Stimulated activated naive CD4-positive, alpha-beta T cell treated with Interleukin-2 at 50 U/mL for 16 hours (primary cell): ENCODE data around the gene ANXA3.
"Not testable (repeated sequence)": the region's sequence is repeated elsewhere in the genome, so short reads cannot be mapped to it uniquely, and the experiment has no call there.

Experiments
- DNase-seq: peaks from one replicate; lab custom pipeline; 2025; lab: John Stamatoyannopoulos, UW

The ANXA3 gene

DNA sequence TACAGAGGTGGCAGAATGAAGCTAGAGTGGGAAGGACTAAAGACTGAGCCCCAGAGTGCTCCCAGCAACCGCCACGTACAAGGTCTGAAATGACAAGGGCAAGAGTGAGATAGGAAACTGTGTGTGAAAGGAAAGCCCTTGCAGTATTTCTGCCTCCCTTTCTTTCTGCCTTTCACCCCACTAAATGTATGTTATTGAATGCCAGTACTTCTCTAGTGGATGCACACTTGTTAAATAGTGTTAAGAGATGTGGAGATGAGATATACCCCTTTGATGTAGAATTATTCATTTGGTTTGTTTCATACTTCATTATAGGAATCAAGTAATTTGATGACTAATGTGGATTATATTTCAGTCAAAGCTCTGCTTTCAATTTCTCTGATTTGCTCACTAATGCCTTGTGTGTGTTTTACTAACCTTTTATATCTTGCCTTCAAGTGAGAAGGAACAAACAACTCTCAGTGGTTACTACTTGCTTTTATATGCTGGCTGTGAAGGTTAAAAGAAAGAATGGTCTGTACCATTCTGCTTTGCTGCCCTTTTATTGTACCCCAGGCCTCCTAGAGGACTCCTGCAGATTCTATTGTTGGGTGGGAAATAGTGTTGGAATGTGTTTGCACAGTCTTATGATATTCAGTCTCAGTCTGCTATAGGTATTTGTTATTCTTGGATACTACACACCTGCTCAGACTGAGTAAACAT lies 8.0 kb upstream of the ANXA3 start:
- no peak for DNase-seq

DNA sequence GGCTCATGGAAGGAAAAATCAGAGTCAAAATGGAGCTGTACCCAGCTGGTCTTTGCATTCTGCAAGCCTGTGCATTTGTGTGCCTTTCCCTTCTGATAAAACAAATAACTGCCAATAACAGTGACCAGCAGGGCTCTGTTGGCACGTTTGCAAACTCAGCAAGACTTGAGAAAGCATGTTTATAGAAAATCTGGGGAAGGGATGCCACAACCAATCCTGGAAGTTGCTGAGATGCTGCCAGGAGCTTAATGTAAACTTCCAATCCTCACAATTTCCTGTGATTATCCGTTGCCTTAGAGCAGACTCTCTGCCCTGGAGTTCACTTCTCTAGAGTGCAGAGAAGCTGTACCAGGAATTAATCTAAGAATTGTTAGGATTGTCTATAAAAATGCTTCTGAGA lies 6.9 kb upstream of the ANXA3 start:
- no peak for DNase-seq

- no peak for DNase-seq
These were observed 6.0 kb upstream of the ANXA3 start for GRCh38 chr4:78545275-78546246.

DNA sequence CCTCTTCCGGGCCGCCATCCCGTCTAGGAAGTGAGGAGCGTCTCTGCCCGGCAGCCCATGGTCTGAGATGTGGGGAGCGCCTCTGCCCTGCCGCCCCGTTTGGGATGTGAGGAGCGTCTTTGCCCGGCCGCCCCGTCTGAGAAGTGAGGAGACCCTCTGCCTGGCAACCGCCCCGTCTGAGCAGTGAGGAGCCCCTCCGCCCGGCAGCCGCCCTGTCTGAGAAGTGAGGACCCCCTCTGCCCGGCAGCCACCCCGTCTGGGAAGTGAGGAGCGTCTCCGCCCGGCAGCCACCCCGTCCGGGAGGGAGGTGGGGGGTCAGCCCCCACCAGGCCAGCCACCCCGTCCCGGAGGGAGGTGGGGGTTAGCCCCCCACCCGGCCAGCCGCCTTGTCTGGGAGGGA lies 3.7 kb upstream of the ANXA3 start:
- not testable (repeated sequence) for DNase-seq

GRCh38 chr4:78548889-78549288 lies 2.7 kb upstream of the ANXA3 start:
- not testable (repeated sequence) for DNase-seq

- DNase-seq = no peak
These were observed 946 bp downstream of the ANXA3 start for GRCh38 chr4:78552389-78553042.

GRCh38 chr4:78553043-78553396 lies 1.4 kb downstream of the ANXA3 start:
- DNase-seq = no peak

GRCh38 chr4:78553529-78554060 lies 2.0 kb downstream of the ANXA3 start:
- no peak for DNase-seq

GRCh38 chr4:78556665-78557064 lies 5.1 kb downstream of the ANXA3 start:
- no peak for DNase-seq

DNA sequence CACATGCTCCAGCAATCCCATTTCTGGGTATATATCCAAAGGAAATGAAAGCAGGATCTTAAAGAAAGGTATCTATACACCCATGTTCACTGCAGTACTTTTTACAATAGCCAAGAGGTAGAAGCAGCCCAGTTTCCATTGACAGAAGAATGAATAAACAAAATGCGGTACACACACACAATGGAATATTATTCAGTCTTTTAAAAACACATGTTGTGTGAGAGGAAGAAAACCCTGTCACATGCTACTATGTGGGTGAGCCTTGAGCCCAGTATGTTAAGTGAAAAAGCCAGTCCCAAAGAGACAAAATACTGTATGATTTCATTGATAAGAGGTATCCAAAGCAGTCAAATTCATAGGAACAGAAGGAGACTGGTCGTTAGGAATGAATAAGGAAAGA lies 6.3 kb downstream of the ANXA3 start:
- no peak for DNase-seq

GRCh38 chr4:78558410-78558809 lies 6.8 kb downstream of the ANXA3 start:
- DNase-seq = no peak

- DNase-seq = no peak
These were observed 8.9 kb downstream of the ANXA3 start for GRCh38 chr4:78560296-78560963.

GRCh38 chr4:78561677-78562076 lies 10.1 kb downstream of the ANXA3 start:
- DNase-seq = no peak

DNA sequence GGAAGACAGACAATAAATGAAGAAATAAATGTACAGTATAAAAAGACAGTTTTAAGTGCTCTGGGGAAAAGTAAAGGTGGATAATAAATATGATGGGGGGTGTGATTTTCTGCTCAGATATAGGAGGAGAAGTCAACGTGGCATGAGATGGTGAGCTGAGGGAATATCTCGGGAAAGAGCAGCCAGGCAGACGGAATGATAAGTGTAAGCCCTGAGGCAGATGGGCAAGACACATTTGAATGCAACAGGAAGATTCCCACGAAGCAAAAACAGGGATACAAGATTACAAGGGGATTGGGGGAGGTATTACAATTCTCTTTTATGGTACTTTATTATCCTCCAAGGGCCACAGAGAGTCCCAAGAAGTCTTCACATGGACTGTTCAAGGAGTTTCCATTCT lies 11.1 kb downstream of the ANXA3 start:
- no peak for DNase-seq

DNA sequence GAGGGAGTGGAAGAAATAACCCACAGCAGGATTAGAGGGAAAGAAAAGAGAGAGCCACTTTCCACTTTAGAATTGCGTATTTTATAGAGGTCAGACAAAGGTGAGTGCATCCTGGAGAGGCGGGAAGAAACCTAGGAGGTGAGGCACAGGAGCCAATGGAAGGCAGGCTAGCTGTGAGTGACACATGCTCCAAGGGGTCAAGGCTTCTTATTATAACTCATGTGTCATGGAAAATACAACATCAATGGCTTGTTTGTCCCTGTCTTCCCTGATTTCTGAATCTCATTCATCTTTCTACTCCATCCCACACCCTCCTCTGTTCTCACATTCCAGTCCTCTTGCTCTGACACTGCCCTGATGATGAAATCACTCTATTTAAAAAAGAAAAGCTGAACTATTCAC lies 14.4 kb downstream of the ANXA3 start:
- DNase-seq = no peak

- DNase-seq = no peak
These were observed 15.4 kb downstream of the ANXA3 start for GRCh38 chr4:78566834-78567499.

DNA sequence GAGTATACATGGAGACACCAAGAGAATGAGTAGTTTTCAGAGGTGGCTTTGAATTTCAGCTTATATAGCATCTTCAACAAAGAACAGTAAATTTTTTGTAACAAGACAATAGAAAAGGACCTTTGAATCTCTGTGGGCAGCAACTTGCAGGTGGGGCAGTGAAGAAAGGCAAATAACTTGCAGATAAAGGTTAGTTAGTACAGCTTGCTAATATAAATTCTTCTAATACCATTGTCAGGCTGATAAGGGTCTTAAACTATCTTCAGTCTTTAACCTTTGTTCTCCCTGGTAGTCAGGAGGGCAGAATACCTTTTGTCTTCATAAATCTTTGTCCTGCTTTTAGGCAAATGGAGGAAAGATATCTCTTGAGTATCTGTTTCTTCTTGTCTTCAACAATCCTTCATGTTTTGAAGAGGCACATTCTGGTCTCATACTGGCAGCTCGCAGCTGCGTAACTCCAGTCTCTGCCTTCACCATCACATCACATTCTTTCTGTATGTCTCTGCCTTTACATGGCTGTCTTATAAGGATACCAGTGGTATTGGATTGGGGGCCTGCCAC lies 16.0 kb downstream of the ANXA3 start:
- no peak for DNase-seq

GRCh38 chr4:78568640-78569305 lies 17.2 kb downstream of the ANXA3 start:
- DNase-seq = no peak

GRCh38 chr4:78569306-78569821 lies 17.8 kb downstream of the ANXA3 start:
- no peak for DNase-seq

- DNase-seq = no peak
These were observed 18.5 kb downstream of the ANXA3 start for GRCh38 chr4:78570117-78570516.
